Subcutaneous adipose tissue (tissue), 4 donors: Measurements from ENCODE around the gene PECR. TPM values are rescaled to one million over a fixed set of nuclear protein-coding genes. Genes with fewer than 3 reads are reported as not detected.

Source experiments
- CTCF ChIP-seq: fragments of 450-650 bp; IDR thresholded peaks from one replicate; pipeline ENCODE4 v1.5.1; 2016; ENCODE audit warnings: low read depth, mild to moderate bottlenecking, control low read depth, antibody characterized with exemption, moderate library complexity
- total RNA-seq, 4 donors: library from RNA; depleted of rRNA; stranded (reverse); fragments of >200 nt; gene quantifications; one replicate each; pipeline ENCODE4 v1.1.0, GENCODE V29; 2016

Gene PECR
- total RNA-seq, 4 donors from 2014 or later: 25.8 to 78.7 (median 44.0) TPM

GRCh38 chr2:216024779-216025336 lies 56.8 kb downstream of the PECR start:
- TF ChIP-seq CTCF: no peak

- TF ChIP-seq CTCF: no peak
Observed at GRCh38 chr2:216023055-216023648, 58.5 kb downstream of the PECR start.

GRCh38 chr2:216021768-216022565 lies 59.6 kb downstream of the PECR start:
- TF ChIP-seq CTCF: no peak

GRCh38 chr2:216018709-216019108 lies 62.9 kb downstream of the PECR start:
- TF ChIP-seq CTCF: no peak

GRCh38 chr2:216017365-216017764 lies 64.2 kb downstream of the PECR start:
- no peak for TF ChIP-seq CTCF

- TF ChIP-seq CTCF: no peak
Observed at GRCh38 chr2:216016581-216016980, 65.0 kb downstream of the PECR start.

- TF ChIP-seq CTCF: no peak
Observed at GRCh38 chr2:216015722-216016464, 65.7 kb downstream of the PECR start.
